Sigmoid colon (tissue), 4 donors: ENCODE results near the gene LMO7.

Experiments
- EP300 ChIP-seq, 4 donors: sonication (generic); formaldehyde crosslinking; IDR thresholded peaks; one replicate each; pipeline ENCODE4 v1.6.1; 2017; ENCODE audit warnings: antibody characterized with exemption in 4 of 4
- POLR2A ChIP-seq, 2 donors: fragments of 450-650 bp; IDR thresholded peaks; one replicate each; pipeline ENCODE4 v1.6.1; 2016; ENCODE audit warnings: antibody characterized with exemption in 2 of 2, mild to moderate bottlenecking in 2 of 2, moderate library complexity in 2 of 2
- POLR2AphosphoS5 ChIP-seq, 4 donors: sonication (generic); formaldehyde crosslinking; IDR thresholded peaks; one replicate each; pipeline ENCODE4 v1.6.1; 2017; ENCODE audit warnings: antibody characterized with exemption in 4 of 4
- TF ChIP-seq, protein P1 (sequence below), 4 experiments: fragments of 450-650 bp in 3 of 4; fragments of 200-600 bp in 1 of 4; IDR thresholded peaks; one replicate each; pipeline ENCODE4 v1.5.1; 2016 to 2019; ENCODE audit warnings: antibody characterized with exemption in 4 of 4, mild to moderate bottlenecking in 3 of 4, moderate library complexity in 2 of 4

GRCh38 chr13:75818179-75818967 is 182.2 kb downstream of the LMO7 start:
- no peak for TF ChIP-seq EP300 (IDR thresholded peaks at IDR 0.05)
- TF ChIP-seq, protein P1, sequence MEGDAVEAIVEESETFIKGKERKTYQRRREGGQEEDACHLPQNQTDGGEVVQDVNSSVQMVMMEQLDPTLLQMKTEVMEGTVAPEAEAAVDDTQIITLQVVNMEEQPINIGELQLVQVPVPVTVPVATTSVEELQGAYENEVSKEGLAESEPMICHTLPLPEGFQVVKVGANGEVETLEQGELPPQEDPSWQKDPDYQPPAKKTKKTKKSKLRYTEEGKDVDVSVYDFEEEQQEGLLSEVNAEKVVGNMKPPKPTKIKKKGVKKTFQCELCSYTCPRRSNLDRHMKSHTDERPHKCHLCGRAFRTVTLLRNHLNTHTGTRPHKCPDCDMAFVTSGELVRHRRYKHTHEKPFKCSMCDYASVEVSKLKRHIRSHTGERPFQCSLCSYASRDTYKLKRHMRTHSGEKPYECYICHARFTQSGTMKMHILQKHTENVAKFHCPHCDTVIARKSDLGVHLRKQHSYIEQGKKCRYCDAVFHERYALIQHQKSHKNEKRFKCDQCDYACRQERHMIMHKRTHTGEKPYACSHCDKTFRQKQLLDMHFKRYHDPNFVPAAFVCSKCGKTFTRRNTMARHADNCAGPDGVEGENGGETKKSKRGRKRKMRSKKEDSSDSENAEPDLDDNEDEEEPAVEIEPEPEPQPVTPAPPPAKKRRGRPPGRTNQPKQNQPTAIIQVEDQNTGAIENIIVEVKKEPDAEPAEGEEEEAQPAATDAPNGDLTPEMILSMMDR (IDR thresholded peaks at IDR 0.05) = no peak
- no peak for TF ChIP-seq POLR2A (IDR thresholded peaks at IDR 0.05)
- no peak for TF ChIP-seq POLR2AphosphoS5 (IDR thresholded peaks at IDR 0.05)
